ENCODE data around the gene RPS6KA5. TPM values are rescaled to one million over a fixed set of nuclear protein-coding genes. Genes with fewer than 3 reads are reported as not detected.

RPS6KA5 gene
- polyA plus RNA-seq, 2 of the 4 experiments (the other 2 are of a cell fraction), result 2.2 to 4.1 TPM

GRCh38 chr14:90803249-90803648 is 257.2 kb downstream of the RPS6KA5 start (continued):
- TF ChIP-seq NPAS2 (CRISPR knock-in tag; IDR thresholded peaks at IDR 0.05; ENCODE audit: borderline replicate concordance) (no peak), PBX3 (IDR thresholded peaks at IDR 0.05) (no peak), EP300 (IDR thresholded peaks at IDR 0.05) (no peak), EHF (CRISPR knock-in tag; IDR thresholded peaks at IDR 0.05) (no peak)

- DNase-seq (ENCODE audit: low read depth in 1 of 2, low spot score in 1 of 2), result no peak
- POLR2A ChIA-PET, result no interaction called here
- CTCF ChIA-PET, result interaction anchor here (0.6 kb wide), 1 partner anchor 839 kb away, joined by 3 read pairs; no protein-coding TSS in a partner anchor
These were observed 261.0 kb downstream of the RPS6KA5 start for GRCh38 chr14:90799420-90799819.

More at GRCh38 chr14:90799420-90799819, 261.0 kb downstream of the RPS6KA5 start:
- Histone ChIP-seq H3K4me2 (no peak overlapping the region), H3K4me1 (peaks cover 7% of the 10 kb centered on the region; the same call in 2 of the 3 replicates), H3K27ac (no peak overlapping the region), H3K4me3 (no peak overlapping the region), H3K9me3 (no peaks in the 10 kb centered on the region)
- 76% methylated on average over 5 of the region's 5 CpGs for WGBS (ENCODE audit: missing lambda C conversion rate)
- FAIRE-seq (no peak), ATAC-seq (no peak)
- TF ChIP-seq MYC (IDR thresholded peaks at IDR 0.05; ENCODE audit: borderline replicate concordance, low read length) (no peak), HOXB13 (CRISPR knock-in tag; IDR thresholded peaks at IDR 0.05; ENCODE audit: low read depth) (no peak), GATA3 (IDR thresholded peaks at IDR 0.05; ENCODE audit: borderline replicate concordance) (no peak), PBX3 (IDR thresholded peaks at IDR 0.05) (no peak), REST (IDR thresholded peaks at IDR 0.05) (no peak), HDAC2 (IDR thresholded peaks at IDR 0.05) (no peak), CHD4 (IDR thresholded peaks at IDR 0.05; ENCODE audit: borderline replicate concordance) (no peak), MAX (IDR thresholded peaks at IDR 0.05) (no peak), BCL3 (IDR thresholded peaks at IDR 0.05) (no peak), CEBPB (IDR thresholded peaks at IDR 0.05) (no peak), RCOR1 (IDR thresholded peaks at IDR 0.05; ENCODE audit: low read depth, low read length) (no peak), RAD21 (conservative IDR thresholded peaks at IDR 0.05 in 1 of 2, IDR thresholded peaks at IDR 0.05 in 1 of 2) (no peak), CHD2 (IDR thresholded peaks at IDR 0.05; ENCODE audit: low read length, partially characterized antibody) (no peak), HOXB5 (CRISPR knock-in tag; IDR thresholded peaks at IDR 0.05) (no peak), ATOH8 (CRISPR knock-in tag; IDR thresholded peaks at IDR 0.05; ENCODE audit: low read depth) (no peak), USF2 (IDR thresholded peaks at IDR 0.05) (no peak)
